Tongue (tissue), 2 donors: Measurements from ENCODE around the gene RAB4B. TPM values are rescaled to one million over a fixed set of nuclear protein-coding genes. Genes with fewer than 3 reads are reported as not detected.
A peak's percentile ranks its signal among the peaks of the same experiment; 100 is the strongest.
"Not testable (repeated sequence)": the region's sequence is repeated elsewhere in the genome, so short reads cannot be mapped to it uniquely, and the experiment has no call there.

Experiments used
- DNase-seq: peaks from one replicate; pipeline ENCODE4 v3.0.0-alpha.2; 2015
- total RNA-seq: library from RNA; depleted of rRNA; stranded (reverse); fragments of >200 nt; gene quantifications from one replicate; pipeline ENCODE4 v1.2.3, GENCODE V29; 2014

Gene RAB4B
- total RNA-seq, 1 donor from 2014 or later: 5.6 TPM

GRCh38 chr19:40822704-40823553 is 44.9 kb downstream of the RAB4B start:
- not testable (repeated sequence) for DNase-seq

- not testable (repeated sequence) for DNase-seq
Measured at GRCh38 chr19:40824916-40825315, 46.9 kb downstream of the RAB4B start.

- not testable (repeated sequence) for DNase-seq
Measured at GRCh38 chr19:40825460-40826095, 47.5 kb downstream of the RAB4B start.

- not testable (repeated sequence) for DNase-seq
Measured at GRCh38 chr19:40826312-40826698, 48.3 kb downstream of the RAB4B start.

- not testable (repeated sequence) for DNase-seq
Measured at GRCh38 chr19:40826699-40827385, 48.8 kb downstream of the RAB4B start.

GRCh38 chr19:40827386-40828247 is 49.6 kb downstream of the RAB4B start:
- DNase-seq: no peak

GRCh38 chr19:40829205-40829604 is 51.2 kb downstream of the RAB4B start:
- DNase-seq: no peak

GRCh38 chr19:40830741-40831140 is 52.7 kb downstream of the RAB4B start:
- not testable (repeated sequence) for DNase-seq

GRCh38 chr19:40831502-40832430 is 53.7 kb downstream of the RAB4B start:
- peak; percentile 32 for DNase-seq

- not testable (repeated sequence) for DNase-seq
Measured at GRCh38 chr19:40832431-40832790, 54.4 kb downstream of the RAB4B start.

- DNase-seq: not testable (repeated sequence)
Measured at GRCh38 chr19:40833728-40834533, 55.9 kb downstream of the RAB4B start.

GRCh38 chr19:40836754-40837429 is 58.8 kb downstream of the RAB4B start:
- no peak for DNase-seq

GRCh38 chr19:40838477-40838876 is 60.4 kb downstream of the RAB4B start:
- not testable (repeated sequence) for DNase-seq

- DNase-seq: not testable (repeated sequence)
Measured at GRCh38 chr19:40842012-40842411, 64.0 kb downstream of the RAB4B start.

- not testable (repeated sequence) for DNase-seq
Measured at GRCh38 chr19:40842997-40843652, 65.1 kb downstream of the RAB4B start.

GRCh38 chr19:40843653-40844052 is 65.6 kb downstream of the RAB4B start:
- DNase-seq: not testable (repeated sequence)
